NCI-H128 (cell line): ENCODE data around the gene EDN3.

ENCODE experiments used
- DNase-seq: peaks from one replicate; lab custom pipeline; 2025; ENCODE audit not compliant: unreplicated experiment; lab: John Stamatoyannopoulos, UW

The EDN3 gene

GRCh38 chr20:59307270-59307669, 6.9 kb downstream of the EDN3 start:
- DNase-seq = no peak

GRCh38 chr20:59308493-59309201, 8.2 kb downstream of the EDN3 start:
- DNase-seq = no peak

- no peak for DNase-seq
Measured at GRCh38 chr20:59309218-59309617, 8.8 kb downstream of the EDN3 start.

- no peak for DNase-seq
Measured at GRCh38 chr20:59314997-59315396, 14.6 kb downstream of the EDN3 start.

- no peak for DNase-seq
Measured at GRCh38 chr20:59316911-59317731, 16.7 kb downstream of the EDN3 start.

- DNase-seq = no peak
Measured at GRCh38 chr20:59318201-59318790, 17.9 kb downstream of the EDN3 start.

- no peak for DNase-seq
Measured at GRCh38 chr20:59318803-59319202, 18.4 kb downstream of the EDN3 start.

- no peak for DNase-seq
Measured at GRCh38 chr20:59320426-59320825, 20.0 kb downstream of the EDN3 start.

- no peak for DNase-seq
Measured at GRCh38 chr20:59320854-59321647, 20.6 kb downstream of the EDN3 start.

GRCh38 chr20:59322081-59322480, 21.7 kb downstream of the EDN3 start:
- DNase-seq = no peak

- no peak for DNase-seq
Measured at GRCh38 chr20:59322585-59323454, 22.4 kb downstream of the EDN3 start.

- DNase-seq = no peak
Measured at GRCh38 chr20:59323731-59324130, 23.3 kb downstream of the EDN3 start.

- DNase-seq = no peak
Measured at GRCh38 chr20:59324521-59325141, 24.2 kb downstream of the EDN3 start.

GRCh38 chr20:59325142-59325523, 24.7 kb downstream of the EDN3 start:
- DNase-seq = no peak

- DNase-seq = no peak
Measured at GRCh38 chr20:59326188-59326587, 25.8 kb downstream of the EDN3 start.

GRCh38 chr20:59328071-59328470, 27.7 kb downstream of the EDN3 start:
- DNase-seq = no peak

- DNase-seq = no peak
Measured at GRCh38 chr20:59331721-59332329, 31.4 kb downstream of the EDN3 start.

GRCh38 chr20:59333260-59333845, 32.9 kb downstream of the EDN3 start:
- no peak for DNase-seq

GRCh38 chr20:59333951-59334350, 33.5 kb downstream of the EDN3 start:
- no peak for DNase-seq
